T-helper 2 cell treated with Interferon-gamma antibody and Interleukin-4, amounts not matched to agents 100 ng/mL and 5 ng/mL, for 36 hours (primary cell): ENCODE data around the gene CYGB. TPM values are rescaled to one million over a fixed set of nuclear protein-coding genes. Genes with fewer than 3 reads are reported as not detected.

ENCODE experiments used
- intact Hi-C: fragments of 100-400 bp; cut with micrococcal nuclease; formaldehyde crosslinking; loops from one replicate; pipeline ENCODE4 v1.15.1; 2023
- total RNA-seq: library from RNA; stranded (reverse); gene quantifications from 2 replicates; pipeline ENCODE4 v1.2.3, GENCODE V29; 2022

CYGB gene
- total RNA-seq, 1 donor from 2014 or later = 0.11 TPM

DNA sequence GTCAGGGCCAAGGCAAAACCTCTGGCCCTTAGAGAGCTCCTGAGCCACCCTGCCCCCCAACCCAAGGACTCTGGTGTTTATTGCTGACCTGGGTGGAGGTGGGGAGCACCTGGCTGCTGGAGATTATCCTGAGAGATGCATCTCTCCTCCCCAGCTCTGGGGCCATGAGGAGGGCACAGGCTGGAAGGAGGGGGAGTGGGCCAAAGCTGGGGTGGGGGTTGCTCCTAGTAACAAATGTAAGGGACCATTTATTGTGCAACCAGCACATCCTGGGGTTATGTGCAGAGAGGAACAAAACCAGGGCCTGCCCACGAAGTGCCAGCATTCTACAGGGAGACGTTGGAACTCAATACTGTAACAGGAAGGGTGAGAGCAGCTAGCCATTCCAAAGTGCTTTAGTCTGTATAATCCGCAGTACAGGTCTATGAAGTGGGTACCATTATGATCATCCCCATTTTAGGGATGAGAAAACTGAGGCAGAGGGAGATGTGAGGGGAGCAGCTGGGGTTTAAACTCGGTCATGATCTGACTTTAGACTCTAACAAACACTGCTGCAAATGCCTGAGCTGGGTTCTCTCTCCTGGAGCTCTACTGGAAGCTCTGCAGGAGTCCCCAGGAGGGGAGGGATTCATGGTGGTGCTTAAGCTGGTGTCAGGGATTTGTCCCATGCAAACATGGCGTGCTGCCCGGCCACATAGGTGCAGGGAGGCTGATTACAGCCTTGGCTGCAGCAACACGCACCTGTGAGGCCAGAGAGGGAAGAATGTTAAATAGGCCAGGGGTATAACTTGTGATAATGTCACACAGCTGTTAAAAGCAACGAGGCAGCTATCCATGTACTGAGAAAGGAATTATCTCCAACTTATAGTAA is 34.9 kb downstream of the CYGB start:
- intact Hi-C loops = no loop called here

GRCh38 chr17:76501827-76502307 is 35.6 kb downstream of the CYGB start:
- intact Hi-C loops = loop anchor here (1.0 kb wide), 2 partner anchors 9 to 49 kb away; partner anchors contain the start of gene UBE2O

- intact Hi-C loops = loop anchor here (1.0 kb wide), 2 partner anchors 8 to 48 kb away; partner anchors contain the start of gene UBE2O
These were observed 36.3 kb downstream of the CYGB start, which contains the start of gene RHBDF2 for GRCh38 chr17:76501018-76501826. RHBDF2 (minus strand) TSS chr17:76501423; CDS start chr17:76481524, 19,899 bp downstream.

- intact Hi-C loops = loop anchor here (1.0 kb wide), 2 partner anchors 7 to 47 kb away; partner anchors contain the start of gene UBE2O
These were observed 36.8 kb downstream of the CYGB start for GRCh38 chr17:76500747-76501017.

DNA sequence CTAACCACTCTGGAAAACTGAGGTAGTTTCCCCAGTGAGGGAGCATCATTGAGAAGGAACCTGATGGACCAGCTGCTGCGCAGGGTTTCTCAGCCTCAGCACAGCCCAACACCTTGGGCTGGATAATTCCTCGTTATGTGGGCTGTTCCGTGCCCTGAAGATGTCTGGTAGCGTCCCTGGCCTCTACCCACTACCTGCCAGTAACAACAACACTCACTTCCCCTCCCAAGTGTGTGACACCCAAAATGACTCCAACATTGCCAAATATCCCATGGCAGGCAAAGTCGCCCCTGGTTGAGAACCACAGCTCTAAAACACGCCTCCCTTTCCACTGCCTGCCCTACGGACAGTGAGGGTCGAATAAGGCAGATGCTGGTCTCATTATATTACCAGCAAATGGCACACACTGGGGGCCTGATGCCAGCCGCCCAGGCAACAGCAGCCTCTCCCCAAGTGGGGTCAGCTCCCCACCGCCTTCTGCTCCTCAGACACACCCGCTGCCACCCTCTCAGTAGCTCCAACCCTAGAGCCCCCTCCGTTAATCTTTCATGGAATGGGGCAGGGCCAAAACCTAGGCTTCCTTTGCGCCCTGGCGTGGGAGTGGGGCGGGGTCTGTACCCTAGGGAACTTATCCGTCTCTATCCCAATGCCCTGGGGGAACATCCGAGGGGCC is 37.3 kb downstream of the CYGB start:
- intact Hi-C loops = no loop called here

DNA sequence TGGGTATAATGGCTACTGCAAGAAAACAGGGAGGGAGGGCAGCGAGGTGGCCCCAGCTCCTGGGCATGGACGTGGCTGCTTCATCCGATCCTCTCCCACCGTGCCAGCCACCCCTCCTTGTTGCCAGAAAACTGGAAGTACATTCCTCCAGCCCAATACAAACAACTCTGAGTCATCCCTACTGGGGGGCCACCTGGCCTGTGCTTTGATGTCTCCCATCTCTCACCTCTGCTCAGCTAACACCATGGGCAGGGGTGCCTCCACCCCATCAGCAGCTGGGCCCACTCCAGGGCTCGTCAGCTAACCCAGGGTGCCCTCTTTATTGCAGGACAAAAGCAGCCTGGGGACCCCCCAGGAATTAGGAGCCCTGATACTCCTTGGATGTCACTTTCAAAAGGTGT is 38.2 kb downstream of the CYGB start:
- intact Hi-C loops = no loop called here

- intact Hi-C loops = no loop called here
These were observed 38.6 kb downstream of the CYGB start for GRCh38 chr17:76498876-76499251.

DNA sequence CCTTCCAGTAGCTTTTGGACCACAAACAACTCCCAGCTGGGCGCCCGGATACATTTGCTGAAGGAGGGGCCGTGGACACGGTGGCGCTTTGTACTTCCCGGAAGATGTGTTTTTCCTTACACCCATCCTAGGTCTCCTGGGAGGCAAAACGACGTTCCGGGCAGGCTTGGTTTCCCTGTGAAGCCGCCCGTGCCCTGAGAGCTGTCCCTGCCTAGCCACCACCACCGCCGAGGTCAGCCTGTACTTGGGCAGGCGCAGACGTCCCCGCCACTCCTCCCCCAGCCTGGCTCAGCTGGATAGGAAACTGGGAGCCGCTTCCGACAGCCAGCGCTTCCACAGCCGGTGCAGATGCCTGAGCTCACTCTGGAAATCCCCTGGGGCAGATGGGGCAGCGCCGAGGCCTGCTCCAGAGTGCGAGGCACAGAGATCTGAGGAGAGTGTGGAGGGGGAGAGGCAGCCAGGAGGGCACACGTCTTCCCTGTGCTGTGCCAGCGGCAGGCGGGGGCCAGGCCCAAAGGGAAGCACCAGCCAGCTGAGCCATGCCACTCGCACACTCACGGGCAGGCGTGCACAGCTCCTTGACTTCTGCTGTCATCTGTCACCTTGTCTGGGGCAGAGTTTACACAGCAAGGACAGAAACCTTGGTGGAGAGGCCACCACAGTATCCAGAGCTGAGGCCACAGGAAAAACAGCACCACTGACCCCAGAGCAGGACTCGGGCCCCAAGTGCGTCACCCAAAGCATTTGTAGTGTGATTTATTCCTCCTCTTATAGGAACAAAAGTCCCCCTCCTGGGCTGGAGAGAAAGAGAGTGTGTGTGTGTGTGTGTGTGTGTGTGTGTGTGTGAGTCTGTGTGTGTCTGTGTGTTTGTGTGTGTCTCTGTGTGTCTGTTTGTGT is 39.3 kb downstream of the CYGB start:
- intact Hi-C loops = no loop called here

DNA sequence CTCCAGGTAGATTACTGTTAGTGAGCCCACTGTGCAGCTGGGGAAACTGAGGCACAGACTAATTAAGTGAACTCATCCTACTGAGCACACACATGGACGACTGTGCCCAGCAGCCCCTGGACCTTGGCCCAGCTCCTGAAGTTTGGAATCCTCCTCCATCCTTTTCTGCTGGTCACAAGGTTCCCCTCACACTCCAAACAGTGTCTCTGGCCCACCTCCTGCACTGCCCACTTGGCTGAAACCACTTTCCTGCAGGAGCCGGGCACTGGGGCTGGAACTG is 39.9 kb downstream of the CYGB start:
- intact Hi-C loops = no loop called here

DNA sequence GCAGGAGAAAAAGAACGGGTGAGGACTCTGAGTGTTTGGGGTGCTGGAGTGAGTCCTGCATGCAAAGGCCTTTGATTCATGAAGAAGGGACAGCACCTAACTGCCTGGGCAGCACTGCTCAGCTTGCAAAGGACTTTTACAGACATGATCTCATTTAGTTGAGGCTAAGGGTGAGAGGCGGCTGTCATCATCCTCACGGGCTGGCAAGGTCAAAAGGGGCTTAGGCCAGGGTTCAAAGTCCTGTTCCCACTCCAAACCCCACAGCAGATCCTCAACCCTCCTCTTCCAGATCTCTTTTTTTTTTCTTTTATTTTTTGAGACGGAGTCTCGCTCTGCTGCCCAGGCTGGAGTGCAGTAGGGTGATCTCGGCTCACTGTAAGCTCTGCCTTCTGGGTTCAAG is 41.0 kb downstream of the CYGB start:
- intact Hi-C loops = no loop called here

- intact Hi-C loops = no loop called here
These were observed 41.7 kb downstream of the CYGB start for GRCh38 chr17:76495663-76496400.

DNA sequence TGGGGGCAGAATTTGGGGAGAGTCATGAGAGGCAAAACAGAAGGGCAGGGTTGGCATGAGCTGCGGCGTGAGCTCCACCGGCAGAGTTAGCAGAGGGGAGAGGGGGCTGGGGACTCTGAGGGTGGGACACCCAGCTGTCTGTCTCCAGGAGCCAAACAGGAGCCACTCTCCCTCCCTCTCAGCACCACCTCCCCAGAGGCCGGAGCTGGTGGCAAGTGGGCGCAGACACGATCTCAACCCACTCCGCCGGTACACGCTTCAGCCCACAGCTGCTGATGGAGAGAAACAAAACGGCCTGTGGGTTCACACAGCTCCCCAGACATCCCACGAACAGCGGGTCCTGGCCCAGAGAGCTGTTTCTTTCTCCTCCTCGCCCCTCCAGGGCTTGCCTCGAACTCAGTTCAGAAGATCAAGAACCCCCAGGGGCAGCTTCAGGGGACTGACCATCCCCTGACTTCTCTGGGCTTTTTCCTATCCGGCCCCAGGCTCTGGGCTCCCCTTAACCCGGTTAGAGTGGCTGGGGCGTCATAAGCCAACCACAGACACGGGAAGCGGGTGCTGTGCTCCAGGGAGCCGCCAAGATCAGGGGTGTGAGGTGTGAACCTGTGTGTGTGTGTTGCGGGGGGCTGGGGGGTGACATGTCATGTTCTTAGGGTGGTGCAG is 43.9 kb downstream of the CYGB start:
- intact Hi-C loops = loop anchor here (1.0 kb wide), 1 partner anchor 8 kb away; the partner anchor contains the start of gene RHBDF2

- intact Hi-C loops = loop anchor here (1.0 kb wide), 1 partner anchor 8 kb away; the partner anchor contains the start of gene RHBDF2
These were observed 44.5 kb downstream of the CYGB start for GRCh38 chr17:76492989-76493501.

GRCh38 chr17:76492123-76492988 is 45.2 kb downstream of the CYGB start:
- intact Hi-C loops = no loop called here

- intact Hi-C loops = no loop called here
These were observed 46.0 kb downstream of the CYGB start for GRCh38 chr17:76491271-76492122.

DNA sequence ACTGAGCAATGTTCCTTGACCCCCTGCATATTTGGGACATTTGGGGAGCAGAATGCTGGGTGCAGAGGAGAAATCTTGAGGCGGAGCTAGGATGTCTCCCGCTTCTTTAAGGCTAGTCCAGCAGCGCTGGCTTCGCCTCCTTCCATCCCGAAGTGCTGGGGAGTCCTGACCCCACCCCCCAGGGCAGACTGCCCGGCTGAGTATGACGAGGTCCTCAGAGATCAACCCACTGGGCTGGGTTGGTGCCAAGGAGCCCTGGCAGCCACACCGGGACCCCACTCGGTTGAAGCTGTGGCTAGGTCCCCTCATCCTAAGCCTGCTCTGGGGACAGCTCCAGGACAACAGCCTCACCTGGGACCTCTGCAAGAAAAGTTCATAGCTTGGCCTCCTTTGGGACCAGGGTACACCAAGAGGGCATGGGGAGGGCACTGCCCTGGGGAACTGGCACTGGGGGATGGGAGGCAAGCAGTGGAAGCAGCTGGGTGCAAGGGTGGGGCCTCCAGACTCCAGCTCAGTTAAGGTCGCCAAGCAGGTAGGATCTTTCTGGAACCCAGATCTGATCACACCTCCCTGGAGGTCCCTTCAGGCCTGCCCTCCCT is 47.3 kb downstream of the CYGB start:
- intact Hi-C loops = no loop called here
